Vagina (tissue), 2 donors: ENCODE results near the gene MTNR1A.

Experiments
- POLR2A ChIP-seq, 2 donors: fragments of 450-650 bp; IDR thresholded peaks; one replicate each; pipeline ENCODE4 v1.6.1; 2017; ENCODE audit warnings: antibody characterized with exemption in 2 of 2, mild to moderate bottlenecking in 2 of 2, moderate library complexity in 2 of 2
- POLR2AphosphoS5 ChIP-seq, 2 donors: sonication (generic); formaldehyde crosslinking; IDR thresholded peaks; one replicate each; pipeline ENCODE4 v1.9.0; 2017; ENCODE audit warnings: antibody characterized with exemption in 2 of 2, mild to moderate bottlenecking in 2 of 2, low read depth in 1 of 2; ENCODE audit not compliant: insufficient read depth in 1 of 2
- TF ChIP-seq, protein P1 (sequence below), 3 experiments: fragments of 450-650 bp in 2 of 3; fragments of 200-600 bp in 1 of 3; sonication (generic) in 1 of 3; IDR thresholded peaks; one replicate each; pipeline ENCODE4 v1.5.1; 2017 to 2019; ENCODE audit warnings: antibody characterized with exemption in 3 of 3, mild to moderate bottlenecking in 2 of 3, moderate library complexity in 2 of 3

DNA sequence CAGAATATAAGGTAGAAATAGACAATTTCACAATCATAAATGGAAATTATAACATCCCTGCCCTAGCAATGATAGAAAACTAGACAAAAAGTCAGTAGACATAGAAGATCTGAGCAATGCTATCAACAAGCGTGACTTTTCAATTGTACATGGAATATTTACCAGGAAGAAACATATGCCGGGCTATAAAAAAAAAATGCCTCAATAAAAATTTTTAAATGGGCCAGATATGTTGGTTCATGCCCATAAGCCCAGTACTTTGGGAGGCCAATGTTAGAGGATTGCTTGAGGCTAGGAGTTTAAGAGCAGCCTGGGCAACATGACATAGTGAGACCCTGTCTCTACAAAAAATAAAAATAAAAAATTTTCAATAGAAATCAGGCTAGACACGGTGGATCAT, 5.3 kb upstream of the MTNR1A start:
- TF ChIP-seq, protein P1, sequence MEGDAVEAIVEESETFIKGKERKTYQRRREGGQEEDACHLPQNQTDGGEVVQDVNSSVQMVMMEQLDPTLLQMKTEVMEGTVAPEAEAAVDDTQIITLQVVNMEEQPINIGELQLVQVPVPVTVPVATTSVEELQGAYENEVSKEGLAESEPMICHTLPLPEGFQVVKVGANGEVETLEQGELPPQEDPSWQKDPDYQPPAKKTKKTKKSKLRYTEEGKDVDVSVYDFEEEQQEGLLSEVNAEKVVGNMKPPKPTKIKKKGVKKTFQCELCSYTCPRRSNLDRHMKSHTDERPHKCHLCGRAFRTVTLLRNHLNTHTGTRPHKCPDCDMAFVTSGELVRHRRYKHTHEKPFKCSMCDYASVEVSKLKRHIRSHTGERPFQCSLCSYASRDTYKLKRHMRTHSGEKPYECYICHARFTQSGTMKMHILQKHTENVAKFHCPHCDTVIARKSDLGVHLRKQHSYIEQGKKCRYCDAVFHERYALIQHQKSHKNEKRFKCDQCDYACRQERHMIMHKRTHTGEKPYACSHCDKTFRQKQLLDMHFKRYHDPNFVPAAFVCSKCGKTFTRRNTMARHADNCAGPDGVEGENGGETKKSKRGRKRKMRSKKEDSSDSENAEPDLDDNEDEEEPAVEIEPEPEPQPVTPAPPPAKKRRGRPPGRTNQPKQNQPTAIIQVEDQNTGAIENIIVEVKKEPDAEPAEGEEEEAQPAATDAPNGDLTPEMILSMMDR (IDR thresholded peaks at IDR 0.05): no peak
- TF ChIP-seq POLR2A (IDR thresholded peaks at IDR 0.05) (no peak), POLR2AphosphoS5 (IDR thresholded peaks at IDR 0.05; ENCODE audit: insufficient read depth in 1 of 2, low read depth in 1 of 2) (no peak)
